ENCODE data around the gene TAS2R43. TPM values are rescaled to one million over a fixed set of nuclear protein-coding genes. Genes with fewer than 3 reads are reported as not detected.
A peak's percentile ranks its signal among the peaks of the same experiment; 100 is the strongest.
"Not testable (repeated sequence)": the region's sequence is repeated elsewhere in the genome, so short reads cannot be mapped to it uniquely, and the experiment has no call there.

Gene TAS2R43
- total and polyA plus RNA-seq, 4 donors: 1.0 to 15.1 TPM; not detected in 2

- DNase-seq (no peak), ATAC-seq (ENCODE audit: insufficient read depth, low FRiP score) (no peak)
- H3K9me3 ChIP-seq (ENCODE audit: control insufficient read depth in 4 of 4, insufficient read depth in 3 of 4, low read length in 3 of 4): no peaks in the 10 kb centered on the region
- H3K27me3 ChIP-seq (ENCODE audit: control insufficient read depth in 3 of 3, insufficient read depth in 3 of 3, low read length in 2 of 3): no peaks in the 10 kb centered on the region
- no peak overlapping the region for H3K9ac ChIP-seq (ENCODE audit: insufficient read depth in 1 of 2, low read length in 2 of 2)
- 92 to 100% methylated on average over 1 of the region's 1 CpG for WGBS, 2 donors
- TF ChIP-seq CTCF (IDR thresholded peaks at IDR 0.05; ENCODE audit: control extremely low read depth, extremely low read depth): no peak
- peaks cover 0 to 7% (median 0%) of the 10 kb centered on the region in 4 donors for H3K36me3 ChIP-seq (ENCODE audit: control insufficient read depth in 4 of 4, insufficient read depth in 4 of 4, low read length in 4 of 4)
- H3K4me1 ChIP-seq (ENCODE audit: control insufficient read depth in 5 of 5, insufficient read depth in 5 of 5, low read length in 5 of 5): peaks cover 0 to 5% (median 0%) of the 10 kb centered on the region in 5 donors
- no peak overlapping the region for H3K4me3 ChIP-seq
- H3K27ac ChIP-seq (ENCODE audit: low read depth in 1 of 2, low read length in 1 of 2): no peak overlapping the region
Observed at GRCh38 chr12:11070999-11071398, 21.1 kb downstream of the TAS2R43 start.

- 81 to 84% methylated on average over 5 of the region's 5 CpGs for WGBS, 2 donors
- H3K36me3 ChIP-seq (ENCODE audit: control insufficient read depth in 4 of 4, insufficient read depth in 4 of 4, low read length in 4 of 4): peaks cover 0 to 7% (median 0%) of the 10 kb centered on the region in 4 donors
- no peak overlapping the region for H3K4me3 ChIP-seq
- no peak overlapping the region for H3K9ac ChIP-seq (ENCODE audit: insufficient read depth in 1 of 2, low read length in 2 of 2)
- DNase-seq (no peak), ATAC-seq (ENCODE audit: insufficient read depth, low FRiP score) (no peak)
- H3K4me1 ChIP-seq (ENCODE audit: control insufficient read depth in 5 of 5, insufficient read depth in 5 of 5, low read length in 5 of 5): peaks cover 0 to 5% (median 0%) of the 10 kb centered on the region in 5 donors
- H3K27me3 ChIP-seq (ENCODE audit: control insufficient read depth in 3 of 3, insufficient read depth in 3 of 3, low read length in 2 of 3): no peaks in the 10 kb centered on the region
- H3K9me3 ChIP-seq (ENCODE audit: control insufficient read depth in 4 of 4, insufficient read depth in 3 of 4, low read length in 3 of 4): no peaks in the 10 kb centered on the region
- no peak for TF ChIP-seq CTCF (IDR thresholded peaks at IDR 0.05; ENCODE audit: control extremely low read depth, extremely low read depth)
- no peak overlapping the region for H3K27ac ChIP-seq (ENCODE audit: low read depth in 1 of 2, low read length in 1 of 2)
Observed at GRCh38 chr12:11069854-11070365, 22.2 kb downstream of the TAS2R43 start.

GRCh38 chr12:11067514-11067913 is 24.6 kb downstream of the TAS2R43 start:
- Histone ChIP-seq H3K36me3 (ENCODE audit: control insufficient read depth in 4 of 4, insufficient read depth in 4 of 4, low read length in 4 of 4) (peaks cover 0 to 6% (median 0%) of the 10 kb centered on the region in 4 donors), H3K9me3 (ENCODE audit: control insufficient read depth in 4 of 4, insufficient read depth in 3 of 4, low read length in 3 of 4) (no peaks in the 10 kb centered on the region), H3K4me3 (no peak overlapping the region), H3K4me1 (ENCODE audit: control insufficient read depth in 5 of 5, insufficient read depth in 5 of 5, low read length in 5 of 5) (peaks cover 0 to 2% (median 0%) of the 10 kb centered on the region in 5 donors), H3K27me3 (ENCODE audit: control insufficient read depth in 3 of 3, insufficient read depth in 3 of 3, low read length in 2 of 3) (no peaks in the 10 kb centered on the region), H3K27ac (ENCODE audit: low read depth in 1 of 2, low read length in 1 of 2) (no peak overlapping the region), H3K9ac (ENCODE audit: insufficient read depth in 1 of 2, low read length in 2 of 2) (no peak overlapping the region)
- TF ChIP-seq CTCF (IDR thresholded peaks at IDR 0.05; ENCODE audit: control extremely low read depth, extremely low read depth): no peak
- DNase-seq (peak in 1 of 3 donors; percentile 15), ATAC-seq (ENCODE audit: insufficient read depth, low FRiP score) (no peak)
- WGBS, 2 donors: 56 to 67% methylated on average over 2 of the region's 2 CpGs

GRCh38 chr12:11062194-11062593 is 29.9 kb downstream of the TAS2R43 start, which contains the start of gene TAS2R46:
TSS of gene TAS2R46 (minus strand) at chr12:11062294. CDS start at chr12:11062294, 0 bp downstream.
- not testable (repeated sequence) for H3K36me3 ChIP-seq (ENCODE audit: control insufficient read depth in 4 of 4, insufficient read depth in 4 of 4, low read length in 4 of 4); H3K9me3 ChIP-seq (ENCODE audit: control insufficient read depth in 4 of 4, insufficient read depth in 3 of 4, low read length in 3 of 4); ATAC-seq (ENCODE audit: insufficient read depth, low FRiP score); H3K27me3 ChIP-seq (ENCODE audit: control insufficient read depth in 3 of 3, insufficient read depth in 3 of 3, low read length in 2 of 3); H3K27ac ChIP-seq (ENCODE audit: low read depth in 1 of 2, low read length in 1 of 2); H3K9ac ChIP-seq (ENCODE audit: insufficient read depth in 1 of 2, low read length in 2 of 2); DNase-seq; H3K4me3 ChIP-seq; H3K4me1 ChIP-seq (ENCODE audit: control insufficient read depth in 5 of 5, insufficient read depth in 5 of 5, low read length in 5 of 5)
- 95 to 97% methylated on average over 1 of the region's 1 CpG for WGBS, 2 donors
